Stimulated activated CD4-positive, alpha-beta T cell treated with anti-CD3 and anti-CD28 coated beads, Interleukin-12 subunit alpha, Interleukin-12 subunit beta, amount 100 ng/mL, for 4 hours (primary cell): ENCODE measurements around the gene EEIG1.

ENCODE experiments used
- DNase-seq: peaks from one replicate; pipeline ENCODE4 v3.0.0-alpha.2; 2020

EEIG1 gene

GRCh38 chr9:127974001-127974768 lies 6.6 kb downstream of the EEIG1 start:
- DNase-seq: no peak

GRCh38 chr9:127973169-127974000 lies 7.4 kb downstream of the EEIG1 start:
- no peak for DNase-seq

GRCh38 chr9:127972236-127972871 lies 8.4 kb downstream of the EEIG1 start:
- DNase-seq: no peak

- no peak for DNase-seq
Observed at GRCh38 chr9:127971357-127972235, 9.2 kb downstream of the EEIG1 start.

- peak; percentile 51 for DNase-seq
Observed at GRCh38 chr9:127970401-127971313, 10.1 kb downstream of the EEIG1 start.

GRCh38 chr9:127968700-127969383 lies 11.9 kb downstream of the EEIG1 start:
- no peak for DNase-seq

GRCh38 chr9:127968042-127968441 lies 12.7 kb downstream of the EEIG1 start:
- DNase-seq: no peak

- no peak for DNase-seq
Observed at GRCh38 chr9:127967151-127967809, 13.5 kb downstream of the EEIG1 start.

- DNase-seq: no peak
Observed at GRCh38 chr9:127966416-127967150, 14.2 kb downstream of the EEIG1 start.

GRCh38 chr9:127965953-127966352 lies 14.8 kb downstream of the EEIG1 start:
- no peak for DNase-seq

GRCh38 chr9:127963359-127964064 lies 17.3 kb downstream of the EEIG1 start:
- DNase-seq: no peak

- DNase-seq: no peak
Observed at GRCh38 chr9:127963041-127963358, 17.8 kb downstream of the EEIG1 start.

- no peak for DNase-seq
Observed at GRCh38 chr9:127962278-127962677, 18.5 kb downstream of the EEIG1 start.

- no peak for DNase-seq
Observed at GRCh38 chr9:127961613-127962155, 19.1 kb downstream of the EEIG1 start.

GRCh38 chr9:127961155-127961490 lies 19.7 kb downstream of the EEIG1 start:
- DNase-seq: no peak

- no peak for DNase-seq
Observed at GRCh38 chr9:127960410-127961154, 20.2 kb downstream of the EEIG1 start.

- DNase-seq: no peak
Observed at GRCh38 chr9:127959841-127960409, 20.9 kb downstream of the EEIG1 start.

- no peak for DNase-seq
Observed at GRCh38 chr9:127959398-127959797, 21.4 kb downstream of the EEIG1 start.
